ENCODE data around the gene PRKCH. TPM values are rescaled to one million over a fixed set of nuclear protein-coding genes. Genes with fewer than 3 reads are reported as not detected.
"Not testable (repeated sequence)": the region's sequence is repeated elsewhere in the genome, so short reads cannot be mapped to it uniquely, and the experiment has no call there.

The PRKCH gene
- total RNA-seq, 1 experiment from 2014 or later, result 12.4 TPM

- Mint-ChIP-seq H3K4me3 (ENCODE audit: unreplicated experiment) (no peak overlapping the region), H3K36me3 (ENCODE audit: insufficient read depth, unreplicated experiment) (no peaks in the 10 kb centered on the region), H3K27ac (ENCODE audit: low read depth, unreplicated experiment) (no peak overlapping the region), H3K9me3 (ENCODE audit: unreplicated experiment) (peaks cover 5% of the 10 kb centered on the region), H3K27me3 (ENCODE audit: insufficient read depth, unreplicated experiment) (no peaks in the 10 kb centered on the region), H3K4me1 (ENCODE audit: insufficient read depth, unreplicated experiment) (no peaks in the 10 kb centered on the region)
- intact Hi-C loops (cut with micrococcal nuclease), result no loop called here
- TF ChIP-seq CTCF (IDR thresholded peaks at IDR 0.05; ENCODE audit: unreplicated experiment), result no peak
- CTCF ChIA-PET, result interaction anchor here (0.9 to 1.5 kb wide), 3 partner anchors 13 to 47 kb away, joined by 3 to 5 read pairs (median 3); no protein-coding TSS in a partner anchor
- POLR2A ChIA-PET, result interaction anchor here (1.2 kb wide), 1 partner anchor 17 kb away, joined by 3 read pairs; no protein-coding TSS in a partner anchor
- no peak for DNase-seq (ENCODE audit: unreplicated experiment)
- no TSS peak for BruUV-seq (replicated peaks)
Observed at GRCh38 chr14:61315313-61315712, 6.1 kb upstream of the PRKCH start.

GRCh38 chr14:61319086-61319485, 2.3 kb upstream of the PRKCH start:
- no peaks in the 10 kb centered on the region for H3K27me3 Mint-ChIP-seq (ENCODE audit: insufficient read depth, unreplicated experiment)
- no peaks in the 10 kb centered on the region for H3K36me3 Mint-ChIP-seq (ENCODE audit: insufficient read depth, unreplicated experiment)
- POLR2A ChIA-PET, result no interaction called here
- TF ChIP-seq CTCF (IDR thresholded peaks at IDR 0.05; ENCODE audit: unreplicated experiment), result no peak
- H3K4me1 Mint-ChIP-seq (ENCODE audit: insufficient read depth, unreplicated experiment), result peaks cover 15% of the 10 kb centered on the region
- H3K4me3 Mint-ChIP-seq (ENCODE audit: unreplicated experiment), result no peak overlapping the region
- CTCF ChIA-PET, result interaction anchor here (1.7 kb wide), 1 partner anchor 518 kb away, joined by 5 read pairs; no protein-coding TSS in a partner anchor
- peaks cover 5% of the 10 kb centered on the region for H3K9me3 Mint-ChIP-seq (ENCODE audit: unreplicated experiment)
- DNase-seq (ENCODE audit: unreplicated experiment), result no peak
- H3K27ac Mint-ChIP-seq (ENCODE audit: low read depth, unreplicated experiment), result no peak overlapping the region
- intact Hi-C loops (cut with micrococcal nuclease), result no loop called here
- no TSS peak for BruUV-seq (replicated peaks)

GRCh38 chr14:61319706-61320105, 1.7 kb upstream of the PRKCH start:
- Mint-ChIP-seq H3K27ac (ENCODE audit: low read depth, unreplicated experiment) (no peak overlapping the region), H3K4me3 (ENCODE audit: unreplicated experiment) (no peak overlapping the region), H3K36me3 (ENCODE audit: insufficient read depth, unreplicated experiment) (no peaks in the 10 kb centered on the region), H3K27me3 (ENCODE audit: insufficient read depth, unreplicated experiment) (no peaks in the 10 kb centered on the region), H3K4me1 (ENCODE audit: insufficient read depth, unreplicated experiment) (peaks cover 15% of the 10 kb centered on the region), H3K9me3 (ENCODE audit: unreplicated experiment) (peaks cover 1% of the 10 kb centered on the region)
- intact Hi-C loops (cut with micrococcal nuclease), result no loop called here
- no peak for DNase-seq (ENCODE audit: unreplicated experiment)
- no peak for TF ChIP-seq CTCF (IDR thresholded peaks at IDR 0.05; ENCODE audit: unreplicated experiment)
- no TSS peak for BruUV-seq (replicated peaks)
- CTCF ChIA-PET, result interaction anchor here (0.9 to 1.7 kb wide), 2 partner anchors 30 to 517 kb away, joined by 3 to 5 read pairs; no protein-coding TSS in a partner anchor
- POLR2A ChIA-PET, result no interaction called here

GRCh38 chr14:61320170-61320569, 1.2 kb upstream of the PRKCH start:
- DNase-seq (ENCODE audit: unreplicated experiment); H3K9me3 Mint-ChIP-seq (ENCODE audit: unreplicated experiment): not testable (repeated sequence)
- H3K4me1 Mint-ChIP-seq (ENCODE audit: insufficient read depth, unreplicated experiment), result peaks cover 15% of the 10 kb centered on the region

More at GRCh38 chr14:61320170-61320569, 1.2 kb upstream of the PRKCH start:
- CTCF ChIA-PET, result interaction anchor here (0.7 to 1.7 kb wide), 4 partner anchors 13 to 517 kb away, joined by 3 to 5 read pairs (median 4); no protein-coding TSS in a partner anchor
- H3K36me3 Mint-ChIP-seq (ENCODE audit: insufficient read depth, unreplicated experiment); POLR2A ChIA-PET; intact Hi-C loops (cut with micrococcal nuclease); BruUV-seq (replicated peaks); H3K27ac Mint-ChIP-seq (ENCODE audit: low read depth, unreplicated experiment); H3K4me3 Mint-ChIP-seq (ENCODE audit: unreplicated experiment); H3K27me3 Mint-ChIP-seq (ENCODE audit: insufficient read depth, unreplicated experiment): not testable (repeated sequence)

Measured in MCF 10A (cell line).